Measurements from ENCODE around the gene NCAPG2. TPM values are rescaled to one million over a fixed set of nuclear protein-coding genes. Genes with fewer than 3 reads are reported as not detected.

Gene NCAPG2
- total RNA-seq, 1 donor from 2014 or later = 8.2 TPM

- Mint-ChIP-seq H3K36me3 (ENCODE audit: low read depth) (peaks cover 30% of the 10 kb centered on the region), H3K27ac (no peak overlapping the region), H3K4me3 (no peak overlapping the region), H3K4me1 (no peaks in the 10 kb centered on the region), H3K27me3 (no peaks in the 10 kb centered on the region), H3K9me3 (no peaks in the 10 kb centered on the region)
- ATAC-seq (ENCODE audit: low read depth) (no peak), DNase-seq (no peak)
- ChIA-PET POLR2A (no interaction called here), CTCF (no interaction called here)
- TF ChIP-seq CTCF (IDR thresholded peaks at IDR 0.05) = no peak
- intact Hi-C loops (cut with micrococcal nuclease) = no loop called here
These were observed 48.6 kb downstream of the NCAPG2 start for GRCh38 chr7:158655931-158656441.

GRCh38 chr7:158655507-158655906 is 49.1 kb downstream of the NCAPG2 start:
- Mint-ChIP-seq H3K27me3 (no peaks in the 10 kb centered on the region), H3K4me3 (no peak overlapping the region), H3K36me3 (ENCODE audit: low read depth) (peaks cover 32% of the 10 kb centered on the region), H3K27ac (no peak overlapping the region), H3K4me1 (no peaks in the 10 kb centered on the region), H3K9me3 (no peaks in the 10 kb centered on the region)
- ATAC-seq (ENCODE audit: low read depth) = no peak
- CTCF ChIA-PET = no interaction called here
- DNase-seq = no peak
- intact Hi-C loops (cut with micrococcal nuclease) = no loop called here
- POLR2A ChIA-PET = no interaction called here
- no peak for TF ChIP-seq CTCF (IDR thresholded peaks at IDR 0.05)

DNA sequence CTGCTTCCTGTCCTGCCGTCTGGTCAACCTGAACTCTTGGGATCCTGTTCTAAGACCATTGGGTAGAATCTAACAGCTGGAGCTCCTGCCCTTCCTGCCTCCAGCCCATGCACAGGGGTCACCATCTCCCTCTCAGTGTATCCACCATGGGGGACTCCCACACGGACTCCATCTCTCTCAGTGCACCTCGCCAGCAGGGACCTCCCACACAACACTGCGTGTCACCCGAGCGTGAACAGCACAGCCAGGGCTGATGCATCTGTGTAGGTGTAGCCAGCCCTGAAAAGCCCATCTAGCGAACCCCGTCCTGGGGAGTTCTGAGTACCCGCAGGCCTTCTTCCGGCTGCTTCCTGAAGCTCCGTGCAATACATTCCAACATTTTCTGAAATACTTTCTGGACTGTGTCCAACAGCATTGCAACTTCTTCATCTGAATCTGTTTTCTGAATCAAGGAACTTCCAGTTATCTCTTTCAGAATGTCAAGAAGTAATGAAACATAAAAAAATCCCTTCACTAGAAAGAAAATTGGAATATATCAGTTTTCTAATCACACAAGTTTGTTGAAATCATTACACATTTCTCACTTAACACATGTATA is 52.5 kb downstream of the NCAPG2 start:
- Mint-ChIP-seq H3K4me1 (no peaks in the 10 kb centered on the region), H3K9me3 (peaks cover 3% of the 10 kb centered on the region), H3K27ac (no peak overlapping the region), H3K36me3 (ENCODE audit: low read depth) (peaks cover 34% of the 10 kb centered on the region), H3K27me3 (no peaks in the 10 kb centered on the region), H3K4me3 (no peak overlapping the region)
- POLR2A ChIA-PET = no interaction called here
- intact Hi-C loops (cut with micrococcal nuclease) = no loop called here
- CTCF ChIA-PET = interaction anchor here (1.0 kb wide), 1 partner anchor 23 kb away, joined by 3 read pairs; no protein-coding TSS in a partner anchor
- DNase-seq = no peak
- ATAC-seq (ENCODE audit: low read depth) = no peak
- TF ChIP-seq CTCF (IDR thresholded peaks at IDR 0.05) = no peak

- Mint-ChIP-seq H3K36me3 (ENCODE audit: low read depth) (peaks cover 27% of the 10 kb centered on the region), H3K27me3 (no peaks in the 10 kb centered on the region), H3K4me1 (no peaks in the 10 kb centered on the region), H3K9me3 (peaks cover 3% of the 10 kb centered on the region), H3K4me3 (no peak overlapping the region), H3K27ac (no peak overlapping the region)
- ATAC-seq (ENCODE audit: low read depth) (no peak), DNase-seq (no peak)
- intact Hi-C loops (cut with micrococcal nuclease) = no loop called here
- CTCF ChIA-PET = no interaction called here
- POLR2A ChIA-PET = no interaction called here
- TF ChIP-seq CTCF (IDR thresholded peaks at IDR 0.05) = no peak
These were observed 53.8 kb downstream of the NCAPG2 start for GRCh38 chr7:158650821-158651225.

GRCh38 chr7:158649279-158649678 is 55.3 kb downstream of the NCAPG2 start:
- ATAC-seq (ENCODE audit: low read depth) = no peak
- ChIA-PET CTCF (no interaction called here), POLR2A (no interaction called here)
- Mint-ChIP-seq H3K27ac (no peak overlapping the region), H3K9me3 (peaks cover 3% of the 10 kb centered on the region), H3K27me3 (no peaks in the 10 kb centered on the region), H3K4me1 (no peaks in the 10 kb centered on the region), H3K4me3 (no peak overlapping the region), H3K36me3 (ENCODE audit: low read depth) (peaks cover 27% of the 10 kb centered on the region)
- TF ChIP-seq CTCF (IDR thresholded peaks at IDR 0.05) = no peak
- DNase-seq = no peak
- intact Hi-C loops (cut with micrococcal nuclease) = no loop called here
